ENCODE data around the gene CLMN. TPM values are rescaled to one million over a fixed set of nuclear protein-coding genes. Genes with fewer than 3 reads are reported as not detected.

CLMN gene
- total RNA-seq, 1 donor from 2014 or later = 1.0 TPM

- intact Hi-C loops (cut with micrococcal nuclease) = loop anchor here (1.0 to 5.0 kb wide), 3 partner anchors 103 to 985 kb away; partner anchors contain the start of gene PPP4R4
- peaks cover 30% of the 10 kb centered on the region for H3K4me1 Mint-ChIP-seq
- DNase-seq = peak; percentile 99
- no peaks in the 10 kb centered on the region for H3K9me3 Mint-ChIP-seq
- peak within 1 kb of the TSS; percentile 91 for H3K4me3 Mint-ChIP-seq
- H3K36me3 Mint-ChIP-seq (ENCODE audit: low read depth) = peaks cover 16% of the 10 kb centered on the region
- H3K27ac Mint-ChIP-seq = peak within 1 kb of the TSS; percentile 97
- no peaks in the 10 kb centered on the region for H3K27me3 Mint-ChIP-seq
These were observed 162.2 kb downstream of the CLMN start, which contains the start of gene DICER1 for GRCh38 chr14:95157327-95158189. DICER1 (minus strand) TSS chr14:95157529; CDS start chr14:95133458, 24,071 bp downstream.

- peak overlapping the region; percentile 97 for H3K27ac Mint-ChIP-seq
- H3K4me1 Mint-ChIP-seq = peaks cover 34% of the 10 kb centered on the region
- no peak for DNase-seq
- peak overlapping the region; percentile 91 for H3K4me3 Mint-ChIP-seq
- intact Hi-C loops (cut with micrococcal nuclease) = loop anchor here (1.0 to 5.0 kb wide), 3 partner anchors 104 to 985 kb away; partner anchors contain the start of gene PPP4R4
- H3K36me3 Mint-ChIP-seq (ENCODE audit: low read depth) = peaks cover 16% of the 10 kb centered on the region
- H3K9me3 Mint-ChIP-seq = no peaks in the 10 kb centered on the region
- H3K27me3 Mint-ChIP-seq = no peaks in the 10 kb centered on the region
These were observed 162.7 kb downstream of the CLMN start for GRCh38 chr14:95157048-95157326.

- H3K9me3 Mint-ChIP-seq = no peaks in the 10 kb centered on the region
- peak overlapping the region; percentile 72 for H3K4me3 Mint-ChIP-seq
- intact Hi-C loops (cut with micrococcal nuclease) = loop anchor here (1.0 to 5.0 kb wide), 3 partner anchors 104 to 984 kb away; partner anchors contain the start of gene PPP4R4
- no peak for DNase-seq
- peaks cover 16% of the 10 kb centered on the region for H3K36me3 Mint-ChIP-seq (ENCODE audit: low read depth)
- peaks cover 38% of the 10 kb centered on the region for H3K4me1 Mint-ChIP-seq
- no peaks in the 10 kb centered on the region for H3K27me3 Mint-ChIP-seq
- peak overlapping the region; percentile 82 for H3K27ac Mint-ChIP-seq
These were observed 163.3 kb downstream of the CLMN start for GRCh38 chr14:95156161-95157047.

- no peak for DNase-seq
- H3K4me1 Mint-ChIP-seq = peaks cover 41% of the 10 kb centered on the region
- H3K4me3 Mint-ChIP-seq = peak overlapping the region; percentile 72
- H3K27me3 Mint-ChIP-seq = no peaks in the 10 kb centered on the region
- intact Hi-C loops (cut with micrococcal nuclease) = loop anchor here (5.0 kb wide), 1 partner anchor 983 kb away; the partner anchor contains the start of gene PPP4R4
- no peaks in the 10 kb centered on the region for H3K9me3 Mint-ChIP-seq
- H3K36me3 Mint-ChIP-seq (ENCODE audit: low read depth) = peaks cover 16% of the 10 kb centered on the region
- no peak overlapping the region for H3K27ac Mint-ChIP-seq
These were observed 164.7 kb downstream of the CLMN start for GRCh38 chr14:95155045-95155444.

GRCh38 chr14:95153866-95154265 lies 165.8 kb downstream of the CLMN start:
- no peaks in the 10 kb centered on the region for H3K27me3 Mint-ChIP-seq
- peak overlapping the region; percentile 4 for H3K4me3 Mint-ChIP-seq
- H3K4me1 Mint-ChIP-seq = peaks cover 48% of the 10 kb centered on the region
- H3K27ac Mint-ChIP-seq = no peak overlapping the region
- no peaks in the 10 kb centered on the region for H3K9me3 Mint-ChIP-seq
- peaks cover 16% of the 10 kb centered on the region for H3K36me3 Mint-ChIP-seq (ENCODE audit: low read depth)
- DNase-seq = no peak
- intact Hi-C loops (cut with micrococcal nuclease) = no loop called here

GRCh38 chr14:95151561-95151960 lies 168.1 kb downstream of the CLMN start:
- Mint-ChIP-seq H3K9me3 (peaks cover 6% of the 10 kb centered on the region), H3K4me3 (no peak overlapping the region), H3K36me3 (ENCODE audit: low read depth) (peaks cover 27% of the 10 kb centered on the region), H3K4me1 (peaks cover 44% of the 10 kb centered on the region), H3K27me3 (no peaks in the 10 kb centered on the region), H3K27ac (no peak overlapping the region)
- DNase-seq = no peak
- intact Hi-C loops (cut with micrococcal nuclease) = no loop called here

GRCh38 chr14:95150910-95151309 lies 168.8 kb downstream of the CLMN start:
- intact Hi-C loops (cut with micrococcal nuclease) = no loop called here
- H3K4me3 Mint-ChIP-seq = no peak overlapping the region

GRCh38 chr14:95149441-95149840 lies 170.3 kb downstream of the CLMN start:
- intact Hi-C loops (cut with micrococcal nuclease) = no loop called here
- H3K4me1 Mint-ChIP-seq = peaks cover 35% of the 10 kb centered on the region

More at GRCh38 chr14:95150910-95151309, 168.8 kb downstream of the CLMN start:
- DNase-seq = no peak
- no peaks in the 10 kb centered on the region for H3K27me3 Mint-ChIP-seq
- peaks cover 11% of the 10 kb centered on the region for H3K9me3 Mint-ChIP-seq
- peaks cover 42% of the 10 kb centered on the region for H3K4me1 Mint-ChIP-seq
- H3K36me3 Mint-ChIP-seq (ENCODE audit: low read depth) = peaks cover 31% of the 10 kb centered on the region
- H3K27ac Mint-ChIP-seq = no peak overlapping the region

GRCh38 chr14:95147597-95147996 lies 172.1 kb downstream of the CLMN start:
- no peak overlapping the region for H3K4me3 Mint-ChIP-seq
- H3K27ac Mint-ChIP-seq = no peak overlapping the region
- DNase-seq = no peak
- H3K9me3 Mint-ChIP-seq = peaks cover 20% of the 10 kb centered on the region
- peaks cover 30% of the 10 kb centered on the region for H3K4me1 Mint-ChIP-seq
- no peaks in the 10 kb centered on the region for H3K27me3 Mint-ChIP-seq
- intact Hi-C loops (cut with micrococcal nuclease) = no loop called here
- H3K36me3 Mint-ChIP-seq (ENCODE audit: low read depth) = peaks cover 33% of the 10 kb centered on the region

More at GRCh38 chr14:95149441-95149840, 170.3 kb downstream of the CLMN start:
- DNase-seq = no peak
- Mint-ChIP-seq H3K9me3 (peaks cover 20% of the 10 kb centered on the region), H3K4me3 (no peak overlapping the region), H3K36me3 (ENCODE audit: low read depth) (peaks cover 40% of the 10 kb centered on the region), H3K27me3 (no peaks in the 10 kb centered on the region), H3K27ac (no peak overlapping the region)

- intact Hi-C loops (cut with micrococcal nuclease) = no loop called here
- Mint-ChIP-seq H3K4me3 (no peak overlapping the region), H3K27ac (no peak overlapping the region), H3K27me3 (no peaks in the 10 kb centered on the region), H3K36me3 (ENCODE audit: low read depth) (peaks cover 33% of the 10 kb centered on the region), H3K4me1 (peaks cover 22% of the 10 kb centered on the region), H3K9me3 (peaks cover 20% of the 10 kb centered on the region)
- no peak for DNase-seq
These were observed 173.5 kb downstream of the CLMN start for GRCh38 chr14:95146079-95146771.

- peaks cover 20% of the 10 kb centered on the region for H3K9me3 Mint-ChIP-seq
- no peaks in the 10 kb centered on the region for H3K27me3 Mint-ChIP-seq
- no peak for DNase-seq
- intact Hi-C loops (cut with micrococcal nuclease) = no loop called here
- H3K36me3 Mint-ChIP-seq (ENCODE audit: low read depth) = peaks cover 35% of the 10 kb centered on the region
- H3K27ac Mint-ChIP-seq = no peak overlapping the region
- H3K4me1 Mint-ChIP-seq = peaks cover 19% of the 10 kb centered on the region
- no peak overlapping the region for H3K4me3 Mint-ChIP-seq
These were observed 174.9 kb downstream of the CLMN start for GRCh38 chr14:95144849-95145248.

- no peak overlapping the region for H3K4me3 Mint-ChIP-seq
- H3K9me3 Mint-ChIP-seq = peaks cover 20% of the 10 kb centered on the region
- no peak for DNase-seq
- peaks cover 35% of the 10 kb centered on the region for H3K36me3 Mint-ChIP-seq (ENCODE audit: low read depth)
- H3K27ac Mint-ChIP-seq = no peak overlapping the region
- no peaks in the 10 kb centered on the region for H3K27me3 Mint-ChIP-seq
- H3K4me1 Mint-ChIP-seq = peaks cover 16% of the 10 kb centered on the region
- intact Hi-C loops (cut with micrococcal nuclease) = no loop called here
These were observed 175.7 kb downstream of the CLMN start for GRCh38 chr14:95143808-95144620.

GRCh38 chr14:95142208-95142607 lies 177.5 kb downstream of the CLMN start:
- H3K27me3 Mint-ChIP-seq = no peaks in the 10 kb centered on the region
- intact Hi-C loops (cut with micrococcal nuclease) = no loop called here
- H3K9me3 Mint-ChIP-seq = peaks cover 18% of the 10 kb centered on the region
- no peak overlapping the region for H3K4me3 Mint-ChIP-seq
- H3K4me1 Mint-ChIP-seq = peaks cover 17% of the 10 kb centered on the region
- H3K36me3 Mint-ChIP-seq (ENCODE audit: low read depth) = peaks cover 29% of the 10 kb centered on the region
- DNase-seq = no peak
- H3K27ac Mint-ChIP-seq = no peak overlapping the region

All from activated CD4-positive, alpha-beta T cell treated with anti-CD3 and anti-CD28 coated beads, Interleukin-2, amount 10 ng/mL, durations not matched to agents 24 days and 14 days (primary cell).